Epithelial cell of esophagus (primary cell): ENCODE data around the gene GRM5.

ENCODE experiments used
- DNase-seq: peaks from one replicate; pipeline ENCODE4 v3.0.0; 2010; ENCODE audit warnings: low read depth
- H3K4me3 ChIP-seq: 2 replicates; pipeline ENCODE4 v1.5.1; 2011; ENCODE audit warnings: mild to moderate bottlenecking, low read length, control low read depth
- CTCF ChIP-seq: IDR thresholded peaks from 2 replicates; pipeline ENCODE4 v1.5.1; 2011; ENCODE audit warnings: low read depth, mild to moderate bottlenecking, low read length, control low read depth, inconsistent platforms; ENCODE audit not compliant: insufficient read depth; ENCODE audit errors: missing control alignments

The GRM5 gene

DNA sequence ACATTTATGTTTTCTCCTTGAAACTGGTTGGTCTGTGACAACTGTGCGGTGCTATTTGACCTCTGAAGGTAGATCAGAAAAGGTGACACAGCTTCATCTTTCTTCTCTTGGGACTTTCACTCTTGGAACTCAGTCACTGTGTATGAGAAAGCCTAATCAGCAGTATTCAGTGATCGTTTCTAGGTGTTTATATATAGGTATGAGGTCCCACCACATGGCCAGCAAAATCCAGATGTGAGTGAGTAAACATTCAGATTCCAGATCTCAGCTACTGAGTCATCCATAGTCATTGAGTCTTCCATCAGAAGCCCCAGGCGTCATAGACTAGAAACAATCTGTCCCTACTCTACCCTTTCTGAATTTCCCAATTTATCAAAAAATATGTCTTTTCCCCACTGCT, 610.9 kb downstream of the GRM5 start:
- DNase-seq = peak; percentile 86
- TF ChIP-seq CTCF = no peak
- H3K4me3 ChIP-seq = no peak overlapping the region
